ENCODE data around the gene RRBP1.
"Not testable (repeated sequence)": the region's sequence is repeated elsewhere in the genome, so short reads cannot be mapped to it uniquely, and the experiment has no call there.

RRBP1 gene

DNA sequence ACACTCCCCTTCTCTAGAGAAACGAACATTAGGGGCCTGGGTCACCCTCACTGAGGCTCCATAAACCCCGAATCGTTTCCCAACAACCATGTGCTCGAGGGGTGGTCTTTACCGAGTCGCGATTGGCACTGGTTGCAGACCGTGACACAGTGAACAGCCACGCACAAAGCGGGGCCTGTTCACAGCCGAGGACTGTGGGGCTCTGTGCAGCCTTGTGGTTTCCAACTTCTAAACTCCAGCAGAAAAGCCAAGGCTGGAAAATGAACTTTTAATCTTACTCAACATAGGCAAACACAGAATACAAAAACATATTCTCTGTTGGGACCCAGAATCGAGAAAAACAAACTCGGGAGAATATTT is 19.0 kb downstream of the RRBP1 start:
- Mint-ChIP-seq H3K27ac (no peak overlapping the region), H3K4me3 (no peak overlapping the region), H3K4me1 (peaks cover 74% of the 10 kb centered on the region), H3K36me3 (ENCODE audit: low read depth) (peaks cover 54% of the 10 kb centered on the region), H3K27me3 (ENCODE audit: low read depth, poor library complexity) (peaks cover 8% of the 10 kb centered on the region), H3K9me3 (peaks cover 27% of the 10 kb centered on the region)
- TF ChIP-seq, protein P1, sequence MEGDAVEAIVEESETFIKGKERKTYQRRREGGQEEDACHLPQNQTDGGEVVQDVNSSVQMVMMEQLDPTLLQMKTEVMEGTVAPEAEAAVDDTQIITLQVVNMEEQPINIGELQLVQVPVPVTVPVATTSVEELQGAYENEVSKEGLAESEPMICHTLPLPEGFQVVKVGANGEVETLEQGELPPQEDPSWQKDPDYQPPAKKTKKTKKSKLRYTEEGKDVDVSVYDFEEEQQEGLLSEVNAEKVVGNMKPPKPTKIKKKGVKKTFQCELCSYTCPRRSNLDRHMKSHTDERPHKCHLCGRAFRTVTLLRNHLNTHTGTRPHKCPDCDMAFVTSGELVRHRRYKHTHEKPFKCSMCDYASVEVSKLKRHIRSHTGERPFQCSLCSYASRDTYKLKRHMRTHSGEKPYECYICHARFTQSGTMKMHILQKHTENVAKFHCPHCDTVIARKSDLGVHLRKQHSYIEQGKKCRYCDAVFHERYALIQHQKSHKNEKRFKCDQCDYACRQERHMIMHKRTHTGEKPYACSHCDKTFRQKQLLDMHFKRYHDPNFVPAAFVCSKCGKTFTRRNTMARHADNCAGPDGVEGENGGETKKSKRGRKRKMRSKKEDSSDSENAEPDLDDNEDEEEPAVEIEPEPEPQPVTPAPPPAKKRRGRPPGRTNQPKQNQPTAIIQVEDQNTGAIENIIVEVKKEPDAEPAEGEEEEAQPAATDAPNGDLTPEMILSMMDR (IDR thresholded peaks at IDR 0.05): no peak
- no peak for DNase-seq

DNA sequence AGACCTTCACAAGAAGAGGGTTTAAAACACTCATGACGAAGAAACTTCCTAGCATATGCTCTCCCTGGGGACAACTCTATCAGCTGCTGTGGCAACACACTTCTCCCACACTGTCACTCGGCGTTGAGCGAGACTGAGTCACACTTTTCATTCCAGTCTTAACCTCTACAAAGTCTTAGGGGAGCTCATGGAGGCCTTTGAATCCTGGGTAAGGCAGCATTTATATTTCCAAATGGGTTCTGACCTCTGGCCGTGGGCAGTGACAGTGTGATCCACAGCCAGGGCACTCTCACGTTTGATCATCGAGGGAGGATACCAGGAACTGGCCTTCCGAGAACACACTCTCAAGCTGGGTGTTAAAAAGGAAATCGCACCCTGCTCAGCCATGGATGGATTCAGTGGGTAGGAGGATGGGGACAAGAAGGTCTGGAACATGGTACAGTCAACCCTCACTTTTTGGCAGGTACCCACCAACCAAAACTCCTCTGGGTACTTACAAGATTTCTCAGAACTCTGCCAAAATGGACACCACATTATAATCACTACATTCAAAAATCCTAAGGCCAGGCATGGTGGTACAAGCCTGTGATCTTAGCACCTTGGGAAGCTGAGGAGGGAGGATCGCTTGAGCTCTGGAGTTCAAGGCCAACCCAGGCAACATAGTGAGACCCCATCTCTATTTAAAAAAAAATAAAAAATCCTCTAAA is 19.6 kb downstream of the RRBP1 start:
- peaks cover 54% of the 10 kb centered on the region for H3K36me3 Mint-ChIP-seq (ENCODE audit: low read depth)
- DNase-seq: no peak
- no peak overlapping the region for H3K4me3 Mint-ChIP-seq
- peak overlapping the region; percentile 78 for H3K27ac Mint-ChIP-seq
- peaks cover 32% of the 10 kb centered on the region for H3K9me3 Mint-ChIP-seq
- TF ChIP-seq, protein P1 (IDR thresholded peaks at IDR 0.05): no peak
- H3K4me1 Mint-ChIP-seq: peaks cover 74% of the 10 kb centered on the region
- H3K27me3 Mint-ChIP-seq (ENCODE audit: low read depth, poor library complexity): peaks cover 9% of the 10 kb centered on the region

DNA sequence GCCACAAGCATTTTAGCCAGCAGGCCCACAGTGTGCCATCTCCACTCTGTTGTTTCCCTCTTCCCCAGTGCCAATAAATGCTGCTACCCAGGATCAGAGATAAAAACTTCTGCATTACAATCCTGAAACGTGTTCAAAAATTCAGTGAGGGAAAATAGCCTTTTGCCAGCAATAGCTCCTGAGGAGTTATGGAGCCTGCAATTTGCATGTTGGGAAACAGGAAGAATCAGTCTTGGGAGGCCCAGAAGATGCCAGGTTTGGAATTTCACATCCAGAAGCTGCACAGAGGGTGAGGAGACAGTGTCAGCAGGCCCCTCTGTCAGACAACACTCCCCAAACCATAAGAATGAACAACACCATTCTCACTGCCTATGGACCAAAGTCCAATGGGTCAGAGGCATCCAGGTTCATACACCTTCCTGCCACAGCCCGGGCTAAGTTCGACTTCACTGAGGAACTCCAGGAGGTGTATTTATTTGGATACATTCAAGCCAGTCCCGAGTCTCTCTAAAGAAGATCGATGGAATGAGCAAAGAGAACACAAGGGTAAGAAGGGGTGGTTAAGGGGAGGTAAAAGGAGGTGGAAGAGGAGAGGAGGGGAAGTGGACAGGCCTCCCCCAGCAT is 20.8 kb downstream of the RRBP1 start:
- Mint-ChIP-seq H3K27me3 (ENCODE audit: low read depth, poor library complexity) (peaks cover 9% of the 10 kb centered on the region), H3K27ac (peak overlapping the region; percentile 79), H3K4me3 (no peak overlapping the region), H3K4me1 (peaks cover 74% of the 10 kb centered on the region), H3K36me3 (ENCODE audit: low read depth) (peaks cover 62% of the 10 kb centered on the region), H3K9me3 (peaks cover 35% of the 10 kb centered on the region)
- no peak for DNase-seq
- TF ChIP-seq, protein P1 (IDR thresholded peaks at IDR 0.05): no peak

DNA sequence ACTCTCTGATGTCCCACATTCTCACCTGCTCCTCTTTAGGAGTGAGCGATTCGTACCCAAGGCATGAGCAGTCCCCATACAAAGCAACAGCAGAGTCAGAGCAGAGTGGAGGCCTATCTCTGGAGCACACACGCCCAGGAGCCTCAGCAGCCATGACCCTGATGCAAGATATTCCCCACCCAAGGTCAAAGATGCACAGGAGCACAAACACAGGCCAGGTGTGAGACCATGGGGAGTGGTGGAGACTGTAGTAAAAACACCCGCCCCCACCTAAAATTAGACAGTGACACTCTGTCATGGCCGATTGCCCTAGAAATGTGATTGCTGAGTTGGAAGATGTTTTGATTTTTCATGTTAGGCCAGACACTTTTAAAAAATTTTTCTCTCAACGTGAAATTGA is 21.4 kb downstream of the RRBP1 start:
- Mint-ChIP-seq H3K36me3 (ENCODE audit: low read depth) (peaks cover 64% of the 10 kb centered on the region), H3K27ac (peak overlapping the region; percentile 79), H3K4me3 (no peak overlapping the region), H3K4me1 (peaks cover 69% of the 10 kb centered on the region), H3K9me3 (peaks cover 35% of the 10 kb centered on the region), H3K27me3 (ENCODE audit: low read depth, poor library complexity) (peaks cover 9% of the 10 kb centered on the region)
- DNase-seq: no peak
- TF ChIP-seq, protein P1 (IDR thresholded peaks at IDR 0.05): no peak

DNA sequence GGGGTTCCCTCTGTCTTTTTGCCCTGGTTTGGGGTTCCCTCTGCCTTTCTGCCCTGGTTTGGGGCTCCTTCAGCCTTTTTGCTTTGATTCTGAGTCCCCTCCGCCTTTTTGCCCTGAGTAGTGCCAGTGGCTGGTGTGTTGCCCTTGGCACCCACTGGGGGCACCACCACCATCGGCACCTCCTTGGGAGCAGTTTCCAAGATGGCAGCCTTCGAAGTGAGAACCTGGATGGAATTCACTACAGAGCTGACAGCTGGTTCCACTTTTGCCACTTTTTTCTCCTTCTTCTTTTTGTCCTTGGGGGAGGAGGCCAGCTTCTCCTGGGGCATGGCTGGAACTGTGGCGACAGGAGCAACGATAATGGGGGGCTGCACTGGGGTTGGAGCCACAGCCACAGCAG is 22.2 kb downstream of the RRBP1 start:
- Mint-ChIP-seq H3K4me3 (no peak overlapping the region), H3K9me3 (peaks cover 35% of the 10 kb centered on the region), H3K27ac (no peak overlapping the region)

DNA sequence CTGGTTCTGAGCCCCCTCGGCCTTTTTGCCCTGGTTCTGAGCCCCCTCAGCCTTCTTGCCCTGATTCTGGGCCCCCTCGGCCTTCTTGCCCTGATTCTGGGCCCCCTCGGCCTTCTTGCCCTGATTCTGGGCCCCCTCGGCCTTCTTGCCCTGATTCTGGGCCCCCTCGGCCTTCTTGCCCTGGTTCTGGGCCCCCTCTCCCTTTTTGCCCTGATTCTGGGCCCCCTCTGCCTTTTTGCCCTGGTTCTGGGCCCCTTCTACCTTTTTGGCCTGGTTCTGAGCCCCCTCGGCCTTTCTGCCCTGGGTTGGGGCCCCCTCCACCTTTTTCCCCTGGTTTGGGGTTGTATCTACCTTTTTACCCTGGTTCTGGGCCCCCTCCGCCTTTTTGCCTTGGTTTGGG is 22.7 kb downstream of the RRBP1 start:
- H3K4me1 Mint-ChIP-seq: peaks cover 68% of the 10 kb centered on the region
- not testable (repeated sequence) for H3K27me3 Mint-ChIP-seq (ENCODE audit: low read depth, poor library complexity); H3K4me3 Mint-ChIP-seq; H3K27ac Mint-ChIP-seq; DNase-seq
- peaks cover 35% of the 10 kb centered on the region for H3K9me3 Mint-ChIP-seq
- H3K36me3 Mint-ChIP-seq (ENCODE audit: low read depth): peaks cover 69% of the 10 kb centered on the region

More for the DNA sequence above, 22.2 kb downstream of the RRBP1 start:
- H3K4me1 Mint-ChIP-seq: peaks cover 68% of the 10 kb centered on the region
- DNase-seq: no peak
- peaks cover 65% of the 10 kb centered on the region for H3K36me3 Mint-ChIP-seq (ENCODE audit: low read depth)
- TF ChIP-seq, protein P1 (IDR thresholded peaks at IDR 0.05): no peak
- peaks cover 9% of the 10 kb centered on the region for H3K27me3 Mint-ChIP-seq (ENCODE audit: low read depth, poor library complexity)
